CD4-positive, alpha-beta memory T cell (primary cell): ENCODE results near the gene MT4. TPM values are rescaled to one million over a fixed set of nuclear protein-coding genes. Genes with fewer than 3 reads are reported as not detected.

Source experiments
- CTCF ChIA-PET: fragments of 350-600 bp; sonication (Branson Sonifier 250); formaldehyde crosslinking; loops from one replicate; lab custom pipeline; 2021; ENCODE audit warnings: inconsistent platforms; ENCODE audit not compliant: partially characterized antibody; lab: Charles Lee
- POLR2A ChIA-PET: fragments of 350-600 bp; sonication (Branson Sonifier 250); formaldehyde crosslinking; loops from one replicate; lab custom pipeline; 2021; ENCODE audit not compliant: partially characterized antibody; lab: Charles Lee
- DNase-seq, 5 donors: peaks; one replicate each; pipeline versions ENCODE4 v3.0.0 to v3.0.0-alpha.2; 2020 to 2022; ENCODE audit warnings: mixed read lengths in 1 of 5
- H3K27ac ChIP-seq: one replicate; pipeline ENCODE4 v1.7.0; 2013; ENCODE audit warnings: low read depth, low read length
- H3K27me3 ChIP-seq: 2 replicates; pipeline ENCODE4 v1.7.0; 2013; ENCODE audit warnings: mild to moderate bottlenecking, low read length, moderate library complexity; ENCODE audit not compliant: insufficient read depth
- H3K36me3 ChIP-seq: 2 replicates; pipeline ENCODE4 v1.7.0; 2013; ENCODE audit warnings: mild to moderate bottlenecking, low read length, moderate library complexity; ENCODE audit not compliant: insufficient read depth
- H3K4me1 ChIP-seq: 2 replicates; pipeline ENCODE4 v1.7.0; 2013; ENCODE audit warnings: mild to moderate bottlenecking, low read length, moderate library complexity; ENCODE audit not compliant: insufficient read depth
- H3K4me3 ChIP-seq, 2 donors: one replicate each; pipeline ENCODE4 v1.7.0; 2013; ENCODE audit warnings: low read length in 2 of 2, mild to moderate bottlenecking in 1 of 2
- H3K9me3 ChIP-seq, 2 donors: one replicate each; pipeline ENCODE4 v1.7.0; 2013; ENCODE audit warnings: low read length in 2 of 2, control low read depth in 1 of 2; ENCODE audit not compliant: control insufficient read depth in 1 of 2
- H3K27ac Mint-ChIP-seq, 7 donors: one replicate each; pipeline ENCODE4 v1.8.0; 2020 to 2021; ENCODE audit warnings: mixed read lengths in 7 of 7, mild to moderate bottlenecking in 6 of 7, inconsistent platforms in 3 of 7, moderate library complexity in 3 of 7
- H3K27me3 Mint-ChIP-seq, 2 donors: one replicate each; pipeline ENCODE4 v1.8.0; 2020 to 2021; ENCODE audit warnings: mixed read lengths in 2 of 2
- H3K36me3 Mint-ChIP-seq, 2 donors: one replicate each; pipeline ENCODE4 v1.8.0; 2020 to 2021; ENCODE audit warnings: mixed read lengths in 2 of 2, inconsistent platforms in 1 of 2, mild to moderate bottlenecking in 1 of 2
- H3K4me1 Mint-ChIP-seq, 4 donors: one replicate each; pipeline ENCODE4 v1.8.0; 2020 to 2021; ENCODE audit warnings: mixed read lengths in 4 of 4, mild to moderate bottlenecking in 1 of 4
- H3K4me3 Mint-ChIP-seq, 8 donors: one replicate each; pipeline ENCODE4 v1.8.0; 2020 to 2021; ENCODE audit warnings: mixed read lengths in 8 of 8, mild to moderate bottlenecking in 7 of 8, moderate library complexity in 6 of 8, inconsistent platforms in 3 of 8
- H3K9me3 Mint-ChIP-seq, 8 donors: one replicate each; pipeline ENCODE4 v1.8.0; 2020 to 2021; ENCODE audit warnings: mixed read lengths in 8 of 8, mild to moderate bottlenecking in 5 of 8, inconsistent platforms in 3 of 8, moderate library complexity in 1 of 8
- intact Hi-C: fragments of 100-400 bp; cut with micrococcal nuclease; formaldehyde crosslinking; loops from one replicate; pipeline ENCODE4 v1.15.1; 2023
- polyA plus RNA-seq, 2 donors: library from polyadenylated mRNA; unstranded; fragments of 300-500 nt; fragmentation: Illumina TruSeq; gene quantifications; one replicate each; pipeline ENCODE4 v1.2.3, GENCODE V29; 2021
- total RNA-seq, 2 experiments: library from RNA; stranded (reverse); gene quantifications; one replicate each; pipeline ENCODE4 v1.2.3, GENCODE V29; 2021

The MT4 gene
- total and polyA plus RNA-seq, 4 experiments from 2014 or later, result not detected

DNA sequence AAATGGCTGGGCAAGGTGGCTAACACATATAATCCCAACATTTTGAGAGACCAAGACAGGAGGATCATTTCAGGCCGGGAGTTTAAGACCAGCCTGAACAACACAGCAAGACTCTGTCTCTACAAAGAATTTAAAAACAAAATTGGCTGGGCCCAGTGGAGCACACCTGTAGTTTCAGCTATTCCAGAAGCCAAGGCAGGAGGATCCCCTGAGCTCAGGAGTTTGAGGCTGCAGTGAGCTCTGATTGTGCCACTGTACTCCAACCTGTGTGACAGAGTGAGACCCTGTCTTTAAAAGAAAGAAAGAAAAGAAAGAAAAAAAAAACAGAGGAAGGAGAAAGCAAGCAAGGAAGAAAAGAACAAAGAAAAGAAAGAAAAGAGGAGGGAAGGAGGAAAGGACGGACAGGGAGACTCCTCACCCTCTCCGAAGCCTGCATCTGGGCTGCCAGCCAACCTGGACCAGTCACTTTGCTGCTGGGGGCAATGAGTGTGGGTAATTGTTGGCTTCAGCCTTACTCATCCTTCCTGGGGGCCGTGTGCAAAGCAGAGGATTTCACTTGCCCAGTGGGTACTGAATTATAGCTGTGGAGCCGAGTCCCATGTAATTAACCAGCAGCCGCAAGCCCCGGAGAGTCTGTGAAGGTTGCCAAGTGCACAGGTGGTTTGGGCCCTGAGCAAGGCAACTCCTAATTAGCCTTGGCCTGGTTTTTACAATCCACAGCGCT lies 6.7 kb upstream of the MT4 start:
- no peak overlapping the region for H3K27ac Mint-ChIP-seq

DNA sequence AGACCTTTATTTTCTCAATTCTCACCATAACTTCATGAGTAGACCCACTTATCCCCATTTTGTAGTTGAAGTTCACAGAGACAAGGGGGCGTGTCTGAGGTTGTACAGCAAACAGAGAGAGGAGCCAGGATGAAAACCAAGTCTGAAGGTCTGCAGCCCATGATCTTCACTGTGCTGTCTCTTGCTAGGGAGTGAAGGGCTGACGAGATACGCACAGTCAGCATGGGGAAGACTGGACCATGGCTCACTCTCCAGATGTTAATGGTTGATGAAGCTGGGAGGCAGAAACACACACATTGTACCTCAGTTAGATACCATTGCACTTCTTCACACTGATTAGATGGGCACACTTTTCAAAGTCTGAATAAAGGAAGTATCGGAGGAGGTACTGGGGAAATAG lies 5.8 kb upstream of the MT4 start:
- no peaks in the 10 kb centered on the region for H3K27me3 ChIP-seq
- no peaks in the 10 kb centered on the region for H3K36me3 Mint-ChIP-seq
- no peak overlapping the region for H3K27ac ChIP-seq
- no peak overlapping the region for H3K4me3 ChIP-seq
- H3K27ac Mint-ChIP-seq, result no peak overlapping the region
- no peak for DNase-seq
- H3K4me3 Mint-ChIP-seq, result no peak overlapping the region
- ChIA-PET POLR2A (no interaction called here), CTCF (no interaction called here)
- intact Hi-C loops, result no loop called here
- no peaks in the 10 kb centered on the region for H3K4me1 Mint-ChIP-seq
- H3K9me3 ChIP-seq, result no peaks in the 10 kb centered on the region
- no peaks in the 10 kb centered on the region for H3K36me3 ChIP-seq
- H3K9me3 Mint-ChIP-seq, result peaks cover 0 to 2% (median 0%) of the 10 kb centered on the region in 8 donors
- H3K27me3 Mint-ChIP-seq, result peaks cover 10 to 17% of the 10 kb centered on the region in 2 donors
- no peaks in the 10 kb centered on the region for H3K4me1 ChIP-seq

More for the DNA sequence above, 6.7 kb upstream of the MT4 start:
- Histone ChIP-seq H3K4me3 (no peak overlapping the region), H3K27me3 (no peaks in the 10 kb centered on the region), H3K4me1 (no peaks in the 10 kb centered on the region), H3K36me3 (no peaks in the 10 kb centered on the region), H3K27ac (no peak overlapping the region), H3K9me3 (no peaks in the 10 kb centered on the region)
- DNase-seq, result no peak
- Mint-ChIP-seq H3K4me1 (no peaks in the 10 kb centered on the region), H3K27me3 (peaks cover 16 to 17% of the 10 kb centered on the region in 2 donors), H3K36me3 (no peaks in the 10 kb centered on the region), H3K4me3 (no peak overlapping the region), H3K9me3 (peaks cover 0 to 2% (median 0%) of the 10 kb centered on the region in 8 donors)
- intact Hi-C loops, result no loop called here
- CTCF ChIA-PET, result interaction anchor here (1.3 kb wide), 1 partner anchor 19 kb away, joined by 3 read pairs; no protein-coding TSS in a partner anchor
- POLR2A ChIA-PET, result no interaction called here

DNA sequence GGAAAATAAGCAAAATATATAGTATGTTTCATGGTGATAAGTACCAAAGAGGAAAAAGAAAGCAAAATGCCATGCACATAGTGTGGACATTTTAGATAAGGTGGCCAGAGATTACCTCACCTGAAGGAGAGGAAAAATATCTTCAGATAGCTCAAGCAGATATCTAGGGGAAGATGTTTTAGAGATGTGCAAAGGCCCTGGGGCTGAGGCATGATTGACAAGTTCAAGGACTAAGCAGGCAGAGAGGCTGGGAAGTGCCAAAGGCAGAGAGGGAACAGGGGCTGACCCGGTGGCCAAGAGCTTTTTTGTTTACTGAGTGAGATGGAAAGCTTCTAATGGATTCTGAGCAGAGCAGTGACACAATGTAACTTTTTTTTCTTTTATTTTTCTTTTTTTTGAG lies 4.4 kb upstream of the MT4 start:
- no peak overlapping the region for H3K27ac Mint-ChIP-seq
- no peak overlapping the region for H3K4me3 Mint-ChIP-seq

DNA sequence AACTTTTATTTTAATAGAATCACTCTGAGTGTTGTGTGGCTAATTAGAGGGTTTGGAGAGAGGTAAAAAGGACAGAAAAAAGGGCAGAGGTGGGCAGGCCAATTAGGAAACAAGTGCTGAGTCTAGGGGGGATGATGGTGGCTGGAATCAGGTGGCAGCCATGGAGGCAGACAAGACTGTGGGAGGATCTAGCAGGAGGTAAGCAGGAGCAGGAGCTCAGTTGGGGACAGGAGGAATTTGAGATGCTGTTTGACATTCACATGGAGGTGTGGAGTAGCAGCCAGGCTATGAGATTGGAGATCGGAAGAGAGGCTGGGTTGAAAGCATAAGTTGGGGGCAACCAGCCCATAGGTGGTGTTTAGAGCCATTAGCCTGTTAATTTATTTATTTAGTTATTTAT lies 3.7 kb upstream of the MT4 start:
- CTCF ChIA-PET, result interaction anchor here (1.1 to 1.3 kb wide), 3 partner anchors 12 to 141 kb away, joined by 3 to 4 read pairs (median 4); no protein-coding TSS in a partner anchor
- Histone ChIP-seq H3K4me1 (no peaks in the 10 kb centered on the region), H3K4me3 (no peak overlapping the region), H3K36me3 (no peaks in the 10 kb centered on the region), H3K27ac (no peak overlapping the region), H3K9me3 (no peaks in the 10 kb centered on the region), H3K27me3 (no peaks in the 10 kb centered on the region)
- Mint-ChIP-seq H3K27me3 (peaks cover 8 to 10% of the 10 kb centered on the region in 2 donors), H3K36me3 (no peaks in the 10 kb centered on the region), H3K9me3 (peaks cover 0 to 2% (median 0%) of the 10 kb centered on the region in 8 donors), H3K27ac (no peak overlapping the region), H3K4me1 (no peaks in the 10 kb centered on the region), H3K4me3 (no peak overlapping the region)
- intact Hi-C loops, result no loop called here
- POLR2A ChIA-PET, result no interaction called here
- DNase-seq, result no peak

More for the DNA sequence above, 4.4 kb upstream of the MT4 start:
- Histone ChIP-seq H3K9me3 (no peaks in the 10 kb centered on the region), H3K36me3 (no peaks in the 10 kb centered on the region), H3K27ac (no peak overlapping the region), H3K4me1 (no peaks in the 10 kb centered on the region), H3K4me3 (no peak overlapping the region), H3K27me3 (no peaks in the 10 kb centered on the region)
- H3K9me3 Mint-ChIP-seq, result peaks cover 0 to 2% (median 0%) of the 10 kb centered on the region in 8 donors
- CTCF ChIA-PET, result interaction anchor here (1.0 to 1.3 kb wide), 3 partner anchors 11 to 142 kb away, joined by 3 to 4 read pairs (median 3); no protein-coding TSS in a partner anchor
- no peaks in the 10 kb centered on the region for H3K4me1 Mint-ChIP-seq
- peaks cover 10% of the 10 kb centered on the region in 2 donors for H3K27me3 Mint-ChIP-seq
- no peaks in the 10 kb centered on the region for H3K36me3 Mint-ChIP-seq
- intact Hi-C loops, result no loop called here
- POLR2A ChIA-PET, result no interaction called here
- no peak for DNase-seq

DNA sequence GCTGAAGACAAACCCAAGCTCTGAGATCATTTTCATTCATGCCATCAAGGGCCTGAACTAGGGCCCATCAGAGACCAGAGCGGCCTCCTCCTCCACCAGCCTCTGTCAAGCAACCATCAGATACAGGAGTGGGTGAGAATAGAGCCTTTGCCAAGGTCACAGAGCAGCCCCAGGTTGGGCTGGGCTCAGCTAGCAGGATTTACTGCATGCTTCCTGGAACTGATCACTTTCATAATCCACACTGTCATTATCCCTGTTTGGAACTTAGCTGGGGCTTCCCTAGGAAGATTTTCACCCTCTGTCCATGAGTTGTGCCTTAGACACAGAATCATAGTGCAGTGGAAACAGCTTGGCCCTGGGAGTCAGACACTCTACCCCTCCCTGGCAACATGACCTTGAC lies 5.1 kb downstream of the MT4 start:
- Histone ChIP-seq H3K27ac (no peak overlapping the region), H3K36me3 (no peaks in the 10 kb centered on the region), H3K4me3 (no peak overlapping the region), H3K27me3 (no peaks in the 10 kb centered on the region), H3K4me1 (no peaks in the 10 kb centered on the region), H3K9me3 (no peaks in the 10 kb centered on the region)
- intact Hi-C loops, result no loop called here
- Mint-ChIP-seq H3K36me3 (peaks cover 0 to under 1% of the 10 kb centered on the region in 2 donors), H3K9me3 (peaks cover 0 to 4% (median 0%) of the 10 kb centered on the region in 8 donors), H3K27me3 (peaks cover 0 to 2% of the 10 kb centered on the region in 2 donors), H3K27ac (no peak overlapping the region), H3K4me1 (no peaks in the 10 kb centered on the region), H3K4me3 (no peak overlapping the region)
- ChIA-PET POLR2A (no interaction called here), CTCF (interaction anchor here (1.6 kb wide), 1 partner anchor 132 kb away, joined by 9 read pairs; no protein-coding TSS in a partner anchor)
- DNase-seq, result no peak

DNA sequence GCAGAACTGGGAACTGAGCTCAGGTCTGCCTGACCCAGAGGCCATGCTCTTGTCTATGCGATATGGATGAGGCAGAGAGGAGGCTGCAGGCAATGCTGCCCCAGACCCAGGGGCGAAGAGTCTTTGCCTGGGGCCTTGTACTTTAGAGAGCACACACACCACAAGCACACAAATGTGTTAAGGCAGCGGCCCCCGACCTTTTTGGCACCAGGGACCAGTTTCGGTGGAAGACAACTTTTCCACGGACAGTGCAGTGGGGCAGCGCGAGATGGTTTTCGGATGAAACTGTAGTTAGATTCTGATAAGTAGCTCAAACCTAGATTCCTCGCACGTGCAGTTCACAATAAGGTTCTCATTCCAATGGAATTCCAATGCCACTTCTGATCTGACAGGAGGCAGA lies 6.7 kb downstream of the MT4 start:
- Histone ChIP-seq H3K9me3 (no peaks in the 10 kb centered on the region), H3K27me3 (no peaks in the 10 kb centered on the region), H3K27ac (no peak overlapping the region), H3K4me1 (no peaks in the 10 kb centered on the region), H3K36me3 (no peaks in the 10 kb centered on the region), H3K4me3 (no peak overlapping the region)
- Mint-ChIP-seq H3K9me3 (peaks cover 0 to 4% (median 1%) of the 10 kb centered on the region in 8 donors), H3K4me3 (no peak overlapping the region), H3K4me1 (peaks cover 0 to under 1% (median 0%) of the 10 kb centered on the region in 4 donors), H3K27ac (no peak overlapping the region), H3K36me3 (peaks cover 0 to 4% of the 10 kb centered on the region in 2 donors), H3K27me3 (peaks cover 0 to 2% of the 10 kb centered on the region in 2 donors)
- intact Hi-C loops, result no loop called here
- CTCF ChIA-PET, result no interaction called here
- POLR2A ChIA-PET, result no interaction called here
- DNase-seq, result no peak

DNA sequence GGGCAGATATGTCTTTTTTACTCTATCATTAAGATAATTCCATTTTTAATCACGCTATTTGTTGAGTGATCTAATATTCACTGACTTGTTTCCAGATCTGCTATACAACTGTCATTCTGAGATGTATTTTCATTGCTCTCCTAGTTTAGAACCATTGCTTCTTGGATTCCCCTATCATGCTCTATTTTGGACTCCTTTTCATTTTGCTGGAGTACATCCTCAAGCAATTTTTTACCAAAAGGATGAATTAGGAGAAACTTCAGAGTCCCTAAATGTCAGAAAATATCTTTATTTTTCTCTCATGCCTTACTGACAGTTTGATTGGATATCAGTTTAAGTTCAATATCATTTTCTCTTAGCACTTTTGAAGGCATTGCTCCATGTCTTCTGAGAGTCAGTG lies 9.8 kb downstream of the MT4 start:
- Mint-ChIP-seq H3K4me3 (no peak overlapping the region), H3K27ac (no peak overlapping the region), H3K4me1 (peaks cover 4 to 9% (median 6%) of the 10 kb centered on the region in 4 donors), H3K9me3 (peaks cover 0 to 4% (median 1%) of the 10 kb centered on the region in 8 donors), H3K27me3 (no peaks in the 10 kb centered on the region), H3K36me3 (peaks cover 0 to 4% of the 10 kb centered on the region in 2 donors)
- no peaks in the 10 kb centered on the region for H3K27me3 ChIP-seq
- intact Hi-C loops, result no loop called here
- H3K4me1 ChIP-seq, result no peaks in the 10 kb centered on the region
- DNase-seq, result no peak
- POLR2A ChIA-PET, result no interaction called here
- no peaks in the 10 kb centered on the region for H3K36me3 ChIP-seq
- CTCF ChIA-PET, result interaction anchor here (1.2 kb wide), 1 partner anchor 127 kb away, joined by 3 read pairs; no protein-coding TSS in a partner anchor
- H3K9me3 ChIP-seq, result no peaks in the 10 kb centered on the region
- no peak overlapping the region for H3K27ac ChIP-seq
- H3K4me3 ChIP-seq, result no peak overlapping the region
